Lung (tissue), 12 donors: Measurements from ENCODE around the gene LCN2. TPM values are rescaled to one million over a fixed set of nuclear protein-coding genes. Genes with fewer than 3 reads are reported as not detected.
A peak's percentile ranks its signal among the peaks of the same experiment; 100 is the strongest.

Source experiments
- ATAC-seq: fragments of 200-7000 bp; cut with Tn5 transposase; one replicate; pipeline ENCODE4 v1.9.1; 2020; ENCODE audit warnings: moderate number of reproducible peaks; ENCODE audit not compliant: insufficient read depth, low FRiP score
- DNase-seq, 3 donors: peaks; one replicate each; pipeline ENCODE4 v3.0.0-alpha.2; 2013 to 2017
- H3K27ac ChIP-seq, 2 donors: one replicate each; pipeline ENCODE4 v1.5.1; 2013; ENCODE audit warnings: mild to moderate bottlenecking in 2 of 2, moderate library complexity in 2 of 2, control low read depth in 1 of 2, inconsistent platforms in 1 of 2, low read depth in 1 of 2, low read length in 1 of 2
- H3K27me3 ChIP-seq, 3 donors: one replicate each; pipeline ENCODE4 v1.5.1; 2013; ENCODE audit warnings: low read length in 2 of 3; ENCODE audit not compliant: control insufficient read depth in 3 of 3, insufficient read depth in 3 of 3
- H3K36me3 ChIP-seq, 4 donors: one replicate each; pipeline ENCODE4 v1.5.1; 2013; ENCODE audit warnings: low read length in 4 of 4, mild to moderate bottlenecking in 1 of 4, moderate library complexity in 1 of 4; ENCODE audit not compliant: control insufficient read depth in 4 of 4, insufficient read depth in 4 of 4
- H3K4me1 ChIP-seq, 5 donors: one replicate each; pipeline ENCODE4 v1.5.1; 2013; ENCODE audit warnings: low read length in 5 of 5, mild to moderate bottlenecking in 2 of 5, moderate library complexity in 1 of 5; ENCODE audit not compliant: control insufficient read depth in 5 of 5, insufficient read depth in 5 of 5
- H3K4me3 ChIP-seq: one replicate; pipeline ENCODE4 v1.5.1; 2013; ENCODE audit warnings: mild to moderate bottlenecking, control low read depth, moderate library complexity
- H3K9ac ChIP-seq, 2 donors: one replicate each; pipeline ENCODE4 v1.5.1; 2013; ENCODE audit warnings: low read length in 2 of 2, control low read depth in 1 of 2; ENCODE audit not compliant: insufficient read depth in 1 of 2
- H3K9me3 ChIP-seq, 4 donors: one replicate each; pipeline ENCODE4 v1.5.1; 2013; ENCODE audit warnings: low read length in 3 of 4, mild to moderate bottlenecking in 1 of 4, moderate library complexity in 1 of 4; ENCODE audit not compliant: control insufficient read depth in 4 of 4, insufficient read depth in 3 of 4
- WGBS, 2 donors: extraction: QIAGEN DNeasy Blood & Tissue Kit; methylation state at CpG; one replicate each; pipeline ENCODE4 v1.1.7; 2013; 5-methylcytosine and 5-hydroxymethylcytosine counted together
- polyA plus RNA-seq, 2 donors: library from polyadenylated mRNA; stranded (reverse); fragments of 200-250 nt; gene quantifications; one replicate each; pipeline ENCODE4 v1.2.1, GENCODE V29; 2013
- total RNA-seq, 2 donors: library from RNA; depleted of rRNA in 1 of 2; stranded (reverse); fragments of >200 nt in 1 of 2; gene quantifications; one replicate each; pipeline ENCODE4 v1.2.1, GENCODE V29; 2014 to 2021
- TF ChIP-seq, protein P1 (sequence below): IDR thresholded peaks from 2 replicates; pipeline ENCODE4 v1.5.1; 2012; ENCODE audit warnings: mild to moderate bottlenecking; ENCODE audit errors: control extremely low read depth, extremely low read depth
- donor health status: control.
- donor health status: control.
- donor health status: Bipolar disorder and iron deficiency.
- donor health status: healthy.
- donor health status: DM: yes; HTN: yes; CAD: no.

The LCN2 gene
- total and polyA plus RNA-seq, 4 donors, result 114 to 842 (median 295) TPM

DNA sequence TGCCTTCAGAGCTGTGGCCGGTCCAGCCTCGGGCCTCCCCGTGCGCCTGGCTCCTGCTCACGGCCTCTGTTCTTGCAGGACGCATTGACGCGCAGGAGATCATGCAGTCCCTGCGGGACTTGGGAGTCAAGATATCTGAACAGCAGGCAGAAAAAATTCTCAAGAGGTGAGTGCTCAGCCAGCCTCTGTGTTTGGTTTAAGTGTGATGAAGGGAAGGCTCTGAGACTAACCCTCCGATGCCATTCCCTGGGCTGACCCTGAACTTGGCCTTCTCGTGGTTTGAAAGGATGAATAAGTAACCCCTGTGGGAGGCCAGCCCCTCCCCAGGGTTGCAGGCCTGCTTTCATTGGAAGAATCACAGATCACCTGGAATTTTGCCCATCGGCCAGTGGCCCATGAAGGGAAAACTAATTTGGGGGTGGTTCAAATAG is 48.0 kb upstream of the LCN2 start:
- no peaks in the 10 kb centered on the region for H3K9me3 ChIP-seq
- H3K4me1 ChIP-seq, result peaks cover 10 to 37% (median 24%) of the 10 kb centered on the region in 5 donors
- DNase-seq (no peak), ATAC-seq (no peak)
- no peak overlapping the region for H3K4me3 ChIP-seq
- TF ChIP-seq, protein P1, sequence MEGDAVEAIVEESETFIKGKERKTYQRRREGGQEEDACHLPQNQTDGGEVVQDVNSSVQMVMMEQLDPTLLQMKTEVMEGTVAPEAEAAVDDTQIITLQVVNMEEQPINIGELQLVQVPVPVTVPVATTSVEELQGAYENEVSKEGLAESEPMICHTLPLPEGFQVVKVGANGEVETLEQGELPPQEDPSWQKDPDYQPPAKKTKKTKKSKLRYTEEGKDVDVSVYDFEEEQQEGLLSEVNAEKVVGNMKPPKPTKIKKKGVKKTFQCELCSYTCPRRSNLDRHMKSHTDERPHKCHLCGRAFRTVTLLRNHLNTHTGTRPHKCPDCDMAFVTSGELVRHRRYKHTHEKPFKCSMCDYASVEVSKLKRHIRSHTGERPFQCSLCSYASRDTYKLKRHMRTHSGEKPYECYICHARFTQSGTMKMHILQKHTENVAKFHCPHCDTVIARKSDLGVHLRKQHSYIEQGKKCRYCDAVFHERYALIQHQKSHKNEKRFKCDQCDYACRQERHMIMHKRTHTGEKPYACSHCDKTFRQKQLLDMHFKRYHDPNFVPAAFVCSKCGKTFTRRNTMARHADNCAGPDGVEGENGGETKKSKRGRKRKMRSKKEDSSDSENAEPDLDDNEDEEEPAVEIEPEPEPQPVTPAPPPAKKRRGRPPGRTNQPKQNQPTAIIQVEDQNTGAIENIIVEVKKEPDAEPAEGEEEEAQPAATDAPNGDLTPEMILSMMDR, result no peak
- WGBS, 2 donors, result 83 to 88% methylated on average over 12 of the region's 12 CpGs
- no peaks in the 10 kb centered on the region for H3K27me3 ChIP-seq
- peaks cover 14 to 46% (median 29%) of the 10 kb centered on the region in 4 donors for H3K36me3 ChIP-seq
- H3K27ac ChIP-seq, result peak overlapping the region in 1 of 2 donors; percentile 33
- H3K9ac ChIP-seq, result no peak overlapping the region

DNA sequence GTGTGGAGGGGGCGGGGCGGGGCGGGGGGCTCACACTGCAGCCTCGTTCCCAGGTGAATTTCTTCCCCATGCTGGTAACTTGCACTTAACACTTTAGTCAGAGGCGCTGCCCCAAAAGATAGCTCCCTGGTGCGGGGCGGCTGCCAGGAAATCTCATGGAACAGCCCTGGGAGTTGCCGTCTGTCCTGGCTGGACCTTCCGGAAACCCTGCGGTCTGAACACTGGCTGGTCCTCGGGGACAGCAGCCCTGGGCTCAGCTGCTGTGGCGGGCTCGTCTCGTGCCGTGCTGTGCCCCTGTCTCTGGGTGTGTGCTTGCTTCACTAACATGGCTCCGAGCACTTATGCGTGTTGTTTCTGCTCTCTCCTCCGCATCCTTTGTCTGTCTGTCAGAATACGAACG is 47.6 kb upstream of the LCN2 start:
- no peak overlapping the region for H3K9ac ChIP-seq
- peaks cover 10 to 37% (median 24%) of the 10 kb centered on the region in 5 donors for H3K4me1 ChIP-seq
- TF ChIP-seq, protein P1, result no peak
- no peak overlapping the region for H3K4me3 ChIP-seq
- no peaks in the 10 kb centered on the region for H3K27me3 ChIP-seq
- ATAC-seq, result no peak
- 76 to 79% methylated on average over 20 of the region's 20 CpGs for WGBS, 2 donors
- peak overlapping the region in 1 of 2 donors; percentile 12 for H3K27ac ChIP-seq
- H3K9me3 ChIP-seq, result no peaks in the 10 kb centered on the region
- DNase-seq, result no peak
- peaks cover 14 to 50% (median 33%) of the 10 kb centered on the region in 4 donors for H3K36me3 ChIP-seq

DNA sequence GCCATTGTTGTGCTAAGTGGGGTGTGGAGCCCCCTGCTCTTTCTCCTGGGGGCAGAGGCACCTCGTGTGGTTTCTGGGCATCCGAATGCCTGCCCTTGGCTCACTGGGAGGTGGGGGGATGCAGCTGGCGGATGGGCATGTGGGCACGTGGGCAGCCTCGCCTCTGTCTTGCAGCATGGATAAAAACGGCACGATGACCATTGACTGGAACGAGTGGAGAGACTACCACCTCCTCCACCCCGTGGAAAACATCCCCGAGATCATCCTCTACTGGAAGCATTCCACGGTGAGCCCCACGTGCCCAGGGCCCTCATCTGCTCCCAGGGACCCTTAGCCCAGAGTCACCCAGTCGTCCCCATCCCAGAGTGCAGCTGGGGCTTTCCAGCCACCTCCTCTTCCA is 47.1 kb upstream of the LCN2 start:
- 75 to 89% methylated on average over 13 of the region's 13 CpGs for WGBS, 2 donors
- Histone ChIP-seq H3K4me3 (no peak overlapping the region), H3K27ac (peak overlapping the region in 1 of 2 donors; percentile 12), H3K36me3 (peaks cover 14 to 55% (median 37%) of the 10 kb centered on the region in 4 donors), H3K27me3 (no peaks in the 10 kb centered on the region), H3K9ac (no peak overlapping the region), H3K9me3 (no peaks in the 10 kb centered on the region), H3K4me1 (peaks cover 10 to 37% (median 24%) of the 10 kb centered on the region in 5 donors)
- ATAC-seq, result no peak
- no peak for DNase-seq
- TF ChIP-seq, protein P1, result no peak
